ENCODE data around the gene RAPGEF2. TPM values are rescaled to one million over a fixed set of nuclear protein-coding genes. Genes with fewer than 3 reads are reported as not detected.

The RAPGEF2 gene
- total RNA-seq, 1 experiment from 2014 or later: 17.6 TPM

GRCh38 chr4:159317203-159317602 is 214.3 kb downstream of the RAPGEF2 start:
- intact Hi-C loops (cut with micrococcal nuclease; ENCODE audit: unreplicated experiment) (no loop called here), in situ Hi-C loops (cut with HindIII; ENCODE audit: low pct_unique_long_range_greater_than_20kb, low sequenced_read_pairs) (no loop called here)
- ChIA-PET CTCF (no interaction called here), POLR2A (no interaction called here)
- no peak for TF ChIP-seq POLR2AphosphoS5 (IDR thresholded peaks at IDR 0.05; ENCODE audit: low read depth, low read length)
- no peak for TF ChIP-seq REST (IDR thresholded peaks at IDR 0.05; ENCODE audit: insufficient read depth in 1 of 2, low read depth in 2 of 2, low read length in 1 of 2)
- TF ChIP-seq TCF7L2 (IDR thresholded peaks at IDR 0.05; ENCODE audit: low read depth, low read length): no peak
- TF ChIP-seq SIN3A (IDR thresholded peaks at IDR 0.05; ENCODE audit: borderline replicate concordance, insufficient read depth, low read depth, low read length): no peak
- no peak for TF ChIP-seq CTCF (IDR thresholded peaks at IDR 0.05)
- DNase-seq (ENCODE audit: low read depth, low spot score) (no peak), ATAC-seq (no peak)
- Histone ChIP-seq H3K36me3 (ENCODE audit: control insufficient read depth, insufficient read depth, low read length) (no peaks in the 10 kb centered on the region), H3K4me3 (ENCODE audit: low read depth in 2 of 2, low read length in 2 of 2) (no peak overlapping the region), H3K9me3 (ENCODE audit: control insufficient read depth, insufficient read depth, low read depth, low read length) (no peaks in the 10 kb centered on the region), H3K4me1 (ENCODE audit: control insufficient read depth, insufficient read depth, low read length) (no peaks in the 10 kb centered on the region), H3K27me3 (ENCODE audit: control insufficient read depth, insufficient read depth, low read length) (no peaks in the 10 kb centered on the region), H3K27ac (ENCODE audit: low read length) (no peak overlapping the region)
- BruUV-seq (replicated peaks): no TSS peak

- Histone ChIP-seq H3K9me3 (ENCODE audit: control insufficient read depth, insufficient read depth, low read depth, low read length) (no peaks in the 10 kb centered on the region), H3K4me1 (ENCODE audit: control insufficient read depth, insufficient read depth, low read length) (no peaks in the 10 kb centered on the region), H3K4me3 (ENCODE audit: low read depth in 2 of 2, low read length in 2 of 2) (no peak overlapping the region), H3K27me3 (ENCODE audit: control insufficient read depth, insufficient read depth, low read length) (no peaks in the 10 kb centered on the region), H3K36me3 (ENCODE audit: control insufficient read depth, insufficient read depth, low read length) (no peaks in the 10 kb centered on the region), H3K27ac (ENCODE audit: low read length) (no peak overlapping the region)
- BruUV-seq (replicated peaks): no TSS peak
- CTCF ChIA-PET: no interaction called here
- TF ChIP-seq REST (IDR thresholded peaks at IDR 0.05; ENCODE audit: insufficient read depth in 1 of 2, low read depth in 2 of 2, low read length in 1 of 2) (no peak), CTCF (IDR thresholded peaks at IDR 0.05) (no peak), SIN3A (IDR thresholded peaks at IDR 0.05; ENCODE audit: borderline replicate concordance, insufficient read depth, low read depth, low read length) (no peak), TCF7L2 (IDR thresholded peaks at IDR 0.05; ENCODE audit: low read depth, low read length) (no peak), POLR2AphosphoS5 (IDR thresholded peaks at IDR 0.05; ENCODE audit: low read depth, low read length) (no peak)
- DNase-seq (ENCODE audit: low read depth, low spot score): no peak
- in situ Hi-C loops (cut with HindIII; ENCODE audit: low pct_unique_long_range_greater_than_20kb, low sequenced_read_pairs) (no loop called here), intact Hi-C loops (cut with micrococcal nuclease; ENCODE audit: unreplicated experiment) (no loop called here)
- no peak for ATAC-seq
- POLR2A ChIA-PET: no interaction called here
These were observed 216.1 kb downstream of the RAPGEF2 start for GRCh38 chr4:159319027-159319426.

Measured in Panc1 (cell line).